ENCODE measurements around the gene DNAJC9.

The DNAJC9 gene

DNA sequence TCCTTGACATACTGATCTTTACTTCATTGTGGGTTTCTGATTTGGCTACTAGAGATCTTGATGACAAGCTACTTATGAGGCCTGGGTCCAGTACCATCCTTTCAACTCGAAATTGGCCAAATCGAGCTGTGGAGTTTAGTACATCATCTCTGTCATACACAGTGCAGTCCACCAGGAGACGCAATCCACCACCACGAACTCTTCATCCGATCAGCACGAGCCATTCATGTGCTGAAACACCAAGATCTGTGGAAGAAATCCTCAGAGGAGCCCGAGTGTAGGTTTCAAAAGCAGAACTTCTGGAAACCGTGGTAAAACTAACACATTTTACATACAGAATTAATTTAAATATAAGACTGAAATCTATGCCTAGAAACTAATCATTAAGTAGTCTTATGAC lies 14.2 kb downstream of the DNAJC9 start:
- H3K4me3 ChIP-seq (ENCODE audit: severe bottlenecking), result no peak overlapping the region
- H3K9me3 ChIP-seq (ENCODE audit: severe bottlenecking), result no peaks in the 10 kb centered on the region
- H3K27me3 ChIP-seq (ENCODE audit: insufficient read depth, poor library complexity, severe bottlenecking), result no peaks in the 10 kb centered on the region
- ATAC-seq (ENCODE audit: low read depth) (no peak), DNase-seq (ENCODE audit: low spot score) (no peak)
- H3K4me1 ChIP-seq (ENCODE audit: insufficient read depth, poor library complexity, severe bottlenecking), result no peaks in the 10 kb centered on the region
- peaks cover 55% of the 10 kb centered on the region for H3K36me3 ChIP-seq (ENCODE audit: low read depth)
- TF ChIP-seq CTCF (IDR thresholded peaks at IDR 0.05; ENCODE audit: poor library complexity, severe bottlenecking), result peak; percentile 12
- H3K27ac ChIP-seq (ENCODE audit: poor library complexity, severe bottlenecking), result no peak overlapping the region

DNA sequence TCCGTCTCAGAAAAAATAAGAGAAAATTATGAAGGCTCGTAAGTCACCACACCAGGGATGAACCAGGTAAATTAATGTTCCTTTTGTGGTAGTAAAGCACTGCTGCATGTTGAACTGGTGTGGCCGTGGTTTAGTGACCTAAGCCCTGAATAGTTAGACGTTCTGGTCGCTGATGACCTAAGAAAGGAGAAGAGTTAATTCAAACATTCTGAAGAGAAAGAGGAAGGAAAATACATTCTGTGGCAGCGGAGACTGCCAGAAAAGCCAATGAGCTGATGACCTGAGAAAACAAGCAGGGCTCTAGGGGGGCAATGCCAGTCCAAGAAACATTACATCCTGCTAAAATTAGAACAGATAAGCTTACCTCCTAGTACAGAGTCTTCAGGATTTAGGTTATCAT lies 17.5 kb downstream of the DNAJC9 start:
- no peak for ATAC-seq (ENCODE audit: low read depth)
- Histone ChIP-seq H3K27ac (ENCODE audit: poor library complexity, severe bottlenecking) (no peak overlapping the region), H3K9me3 (ENCODE audit: severe bottlenecking) (no peaks in the 10 kb centered on the region), H3K36me3 (ENCODE audit: low read depth) (peaks cover 27% of the 10 kb centered on the region), H3K4me1 (ENCODE audit: insufficient read depth, poor library complexity, severe bottlenecking) (peaks cover 4% of the 10 kb centered on the region), H3K4me3 (ENCODE audit: severe bottlenecking) (no peak overlapping the region), H3K27me3 (ENCODE audit: insufficient read depth, poor library complexity, severe bottlenecking) (no peaks in the 10 kb centered on the region)
- TF ChIP-seq CTCF (IDR thresholded peaks at IDR 0.05; ENCODE audit: poor library complexity, severe bottlenecking), result no peak
- DNase-seq (ENCODE audit: low spot score), result no peak

DNA sequence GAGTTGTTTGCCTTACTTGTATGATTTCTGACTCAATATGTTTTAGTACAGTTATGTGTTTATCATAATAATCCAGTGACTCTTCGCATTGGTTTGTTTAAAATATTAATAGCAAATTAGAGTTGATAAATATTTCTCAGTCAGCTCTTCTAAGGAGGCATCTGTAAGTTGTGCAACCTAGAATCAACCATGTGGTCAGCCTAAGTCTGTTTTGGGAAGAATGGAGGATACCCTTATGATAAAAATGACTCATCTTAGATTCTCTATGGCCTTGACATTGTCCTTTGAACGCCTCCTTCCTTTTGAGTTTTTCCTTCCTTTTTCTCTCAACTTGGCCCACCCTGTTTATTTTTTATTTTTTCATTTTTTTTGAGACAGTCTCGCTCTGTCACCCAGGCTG lies 18.8 kb downstream of the DNAJC9 start:
- DNase-seq (ENCODE audit: low spot score), result no peak
- Histone ChIP-seq H3K4me3 (ENCODE audit: severe bottlenecking) (no peak overlapping the region), H3K4me1 (ENCODE audit: insufficient read depth, poor library complexity, severe bottlenecking) (peaks cover 4% of the 10 kb centered on the region), H3K27me3 (ENCODE audit: insufficient read depth, poor library complexity, severe bottlenecking) (no peaks in the 10 kb centered on the region), H3K27ac (ENCODE audit: poor library complexity, severe bottlenecking) (no peak overlapping the region), H3K9me3 (ENCODE audit: severe bottlenecking) (no peaks in the 10 kb centered on the region), H3K36me3 (ENCODE audit: low read depth) (peaks cover 16% of the 10 kb centered on the region)
- no peak for TF ChIP-seq CTCF (IDR thresholded peaks at IDR 0.05; ENCODE audit: poor library complexity, severe bottlenecking)
- no peak for ATAC-seq (ENCODE audit: low read depth)

GRCh38 chr10:73226663-73227062 lies 20.4 kb downstream of the DNAJC9 start:
- Histone ChIP-seq H3K4me3 (ENCODE audit: severe bottlenecking) (no peak overlapping the region), H3K27ac (ENCODE audit: poor library complexity, severe bottlenecking) (no peak overlapping the region), H3K4me1 (ENCODE audit: insufficient read depth, poor library complexity, severe bottlenecking) (peaks cover 4% of the 10 kb centered on the region), H3K9me3 (ENCODE audit: severe bottlenecking) (no peaks in the 10 kb centered on the region), H3K36me3 (ENCODE audit: low read depth) (peaks cover 4% of the 10 kb centered on the region; the same call in 1 of the 2 replicates), H3K27me3 (ENCODE audit: insufficient read depth, poor library complexity, severe bottlenecking) (no peaks in the 10 kb centered on the region)
- DNase-seq (ENCODE audit: low spot score), result no peak
- TF ChIP-seq CTCF (IDR thresholded peaks at IDR 0.05; ENCODE audit: poor library complexity, severe bottlenecking), result no peak
- no peak for ATAC-seq (ENCODE audit: low read depth)

DNA sequence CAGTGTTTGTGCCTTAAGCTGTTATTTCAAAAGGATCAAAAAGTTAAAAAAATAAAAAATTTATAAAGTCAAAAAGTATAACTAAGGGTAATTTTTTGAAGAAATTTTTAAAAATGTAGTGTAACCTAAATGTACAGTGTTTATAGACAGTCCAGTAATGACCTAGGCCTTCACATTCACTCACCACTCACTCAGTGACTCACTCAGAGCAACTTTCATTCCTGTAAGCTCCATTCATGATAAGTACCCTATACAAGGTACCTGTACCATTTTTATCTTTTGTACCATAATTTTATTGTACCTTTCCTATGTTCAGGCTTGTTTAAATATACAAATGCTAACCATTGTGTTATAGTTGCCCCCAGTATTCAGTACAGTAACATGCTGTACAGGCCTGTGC lies 21.5 kb downstream of the DNAJC9 start:
- no peaks in the 10 kb centered on the region for H3K9me3 ChIP-seq (ENCODE audit: severe bottlenecking)
- peak; percentile 73 for ATAC-seq (ENCODE audit: low read depth)
- no peak overlapping the region for H3K27ac ChIP-seq (ENCODE audit: poor library complexity, severe bottlenecking)
- H3K27me3 ChIP-seq (ENCODE audit: insufficient read depth, poor library complexity, severe bottlenecking), result no peaks in the 10 kb centered on the region
- DNase-seq (ENCODE audit: low spot score), result no peak
- peaks cover 1% of the 10 kb centered on the region; the same call in 1 of the 2 replicates for H3K36me3 ChIP-seq (ENCODE audit: low read depth)
- TF ChIP-seq CTCF (IDR thresholded peaks at IDR 0.05; ENCODE audit: poor library complexity, severe bottlenecking), result no peak
- no peak overlapping the region for H3K4me3 ChIP-seq (ENCODE audit: severe bottlenecking)
- H3K4me1 ChIP-seq (ENCODE audit: insufficient read depth, poor library complexity, severe bottlenecking), result peaks cover 4% of the 10 kb centered on the region

Data from RWPE2 (cell line).